A549 treated with Hydrocortisone at 1 μM for 4 hours (cell line): ENCODE data around the gene SPANXB1. TPM values are rescaled to one million over a fixed set of nuclear protein-coding genes. Genes with fewer than 3 reads are reported as not detected.

Experiments used
- total RNA-seq: library from RNA; stranded (reverse); fragments of 200-300 nt; extraction: Qiagen RNA extraction; gene quantifications from 5 replicates; pipeline ENCODE4 v1.2.3, GENCODE V29; 2022

SPANXB1 gene
- total RNA-seq, result 1.5 to 3.4 TPM (median 2.0 TPM) in 5 replicates

GRCh38 chrX:141002568-141002967 is at the start of gene SPANXB1:
Gene SPANXB1 (plus strand): TSS chrX:141002594. CDS start chrX:141002694, 100 bp downstream.

Other genes with a start within 250 kb of the SPANXB1 start
- gene LDOC1, start 174.5 kb downstream of the SPANXB1 start, total RNA-seq, result 80.0 to 94.3 TPM (median 91.3 TPM) in 5 replicates
- 0.40 to 0.76 TPM (median 0.74 TPM) in 4 of 5 replicates, not detected in the other for gene SPANXC, start 239.9 kb downstream of the SPANXB1 start, total RNA-seq